Hypothalamus (tissue), 51 donors: ENCODE data around the gene KLHL29.
A peak's percentile ranks its signal among the peaks of the same experiment; 100 is the strongest.

Experiments
- DNase-seq, 51 donors: peaks; one replicate each; lab custom pipeline; 2025; lab: John Stamatoyannopoulos, UW

The KLHL29 gene

DNA sequence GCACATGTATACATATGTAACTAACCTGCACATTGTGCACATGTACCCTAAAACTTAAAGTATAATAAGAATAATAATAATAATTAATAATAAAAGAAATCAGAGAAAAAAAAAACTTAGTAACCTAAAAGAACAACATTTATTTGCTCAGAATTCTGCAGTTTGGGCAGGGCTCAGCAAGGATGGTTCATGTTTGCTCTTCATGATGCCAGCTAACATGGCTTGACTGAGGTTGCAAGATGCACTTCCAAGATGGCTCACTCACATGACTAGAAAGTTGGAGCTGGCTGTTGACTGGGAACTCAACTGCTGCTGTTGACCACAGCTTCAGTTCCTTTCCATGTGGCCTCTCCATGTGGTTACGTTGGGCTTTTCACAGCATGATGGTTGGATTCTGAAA, 56.4 kb downstream of the KLHL29 start:
- DNase-seq: no peak

DNA sequence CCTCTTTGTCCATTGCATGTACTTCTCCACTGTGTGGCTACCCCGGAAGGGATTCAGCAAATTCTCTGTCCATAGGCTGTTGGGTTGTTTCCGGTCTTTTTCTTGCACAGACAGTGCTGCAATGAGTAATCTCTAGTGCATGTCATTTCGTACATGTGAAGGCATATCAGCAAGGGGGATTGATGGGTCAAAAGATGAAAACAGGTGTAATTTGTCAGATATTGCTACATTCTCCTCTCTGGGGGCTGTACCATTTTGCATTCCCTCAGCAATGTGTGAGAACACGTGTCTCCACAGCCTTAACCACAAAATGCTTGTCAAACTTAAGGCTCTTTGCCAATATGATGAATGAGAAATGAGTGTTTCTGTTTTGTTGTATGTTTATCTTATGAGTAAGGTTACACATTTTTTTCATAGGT, 60.5 kb downstream of the KLHL29 start:
- DNase-seq: no peak

- no peak for DNase-seq
Observed at GRCh38 chr2:23446916-23447315, 61.9 kb downstream of the KLHL29 start.

DNA sequence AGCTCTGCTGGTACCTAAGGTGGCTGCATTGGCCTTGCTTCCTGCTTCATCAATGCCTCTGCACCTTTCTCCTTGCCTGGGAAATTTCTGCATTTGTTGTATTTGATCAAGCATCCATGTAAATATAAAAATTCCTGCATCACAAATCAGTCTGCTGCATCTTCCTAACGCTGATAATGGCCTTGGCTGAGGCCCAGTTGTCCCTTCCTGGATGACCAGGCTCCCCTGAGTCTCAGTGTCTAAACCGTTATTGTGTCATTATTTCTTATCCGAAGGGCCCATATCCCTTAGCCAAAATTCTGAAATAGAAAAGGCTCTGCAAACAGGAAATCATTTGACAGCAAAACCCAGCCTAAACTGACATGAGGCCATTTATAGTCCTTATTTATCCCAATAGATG, 62.4 kb downstream of the KLHL29 start:
- DNase-seq: no peak

DNA sequence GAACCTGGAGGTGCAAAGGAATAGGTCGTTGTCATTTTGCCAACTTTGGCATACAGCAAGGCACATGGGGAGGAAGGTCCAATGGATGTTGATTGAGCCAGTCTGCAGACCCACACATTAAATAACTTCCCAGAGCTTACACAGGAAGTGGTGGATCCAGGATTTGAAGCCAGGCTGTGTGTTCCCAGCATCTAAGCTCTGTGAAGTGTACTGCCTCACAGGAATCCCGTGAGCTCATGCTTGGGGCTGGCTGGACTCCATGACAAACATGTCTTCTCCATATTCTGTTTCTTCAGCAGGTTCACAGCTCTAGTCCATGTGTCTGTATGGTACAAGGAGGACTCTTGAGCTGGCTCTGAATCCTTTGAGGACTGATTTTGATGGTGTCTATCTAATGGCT, 63.9 kb downstream of the KLHL29 start:
- no peak for DNase-seq

GRCh38 chr2:23449413-23449812, 64.4 kb downstream of the KLHL29 start:
- no peak for DNase-seq

DNA sequence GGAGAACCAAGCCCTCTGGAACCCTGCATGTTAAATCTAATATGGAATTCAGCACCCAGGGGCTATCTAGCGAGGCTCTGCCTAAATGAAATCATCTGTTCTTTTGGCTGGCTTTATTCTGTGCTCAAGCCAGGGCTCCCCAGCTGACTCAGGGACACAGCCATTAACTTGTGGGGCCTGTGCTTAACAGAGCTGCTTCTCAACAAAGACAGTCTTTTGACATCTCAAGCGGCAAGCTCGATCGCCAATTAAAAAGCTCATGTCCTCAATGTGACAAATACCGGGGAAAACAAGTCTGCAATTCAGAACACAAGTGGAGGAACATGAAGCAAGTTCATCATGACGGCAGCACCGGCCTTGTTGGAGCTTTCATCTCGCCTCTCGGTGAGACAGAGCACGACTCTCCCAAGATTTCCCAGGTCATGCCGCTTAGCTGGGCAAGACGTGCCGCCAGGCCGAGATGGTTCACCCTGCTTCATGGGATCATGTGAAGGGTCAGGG, 64.9 kb downstream of the KLHL29 start:
- DNase-seq: peak in 2 of 51 donors; percentile 10 to 15

DNA sequence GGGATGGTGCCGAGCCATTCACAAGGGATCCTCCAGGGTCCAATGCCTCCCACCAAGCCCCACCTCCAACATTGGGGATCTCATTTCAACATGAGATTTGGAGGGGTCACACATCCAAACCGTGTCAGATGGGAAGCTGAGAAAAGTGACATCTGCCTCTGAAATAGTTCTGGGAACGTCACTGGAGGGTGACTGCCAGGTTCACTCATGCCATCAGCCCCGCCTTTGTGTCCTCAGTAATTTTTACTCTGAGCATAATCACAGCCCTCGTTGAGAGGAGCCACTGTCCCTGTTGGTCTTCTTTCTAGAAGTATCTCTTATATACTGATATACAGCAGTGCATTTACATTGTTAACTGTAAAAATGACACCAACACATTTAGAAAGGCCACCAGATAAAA, 67.4 kb downstream of the KLHL29 start:
- no peak for DNase-seq

GRCh38 chr2:23452853-23453420, 68.0 kb downstream of the KLHL29 start:
- DNase-seq: peak in 1 of 51 donors; percentile 10

DNA sequence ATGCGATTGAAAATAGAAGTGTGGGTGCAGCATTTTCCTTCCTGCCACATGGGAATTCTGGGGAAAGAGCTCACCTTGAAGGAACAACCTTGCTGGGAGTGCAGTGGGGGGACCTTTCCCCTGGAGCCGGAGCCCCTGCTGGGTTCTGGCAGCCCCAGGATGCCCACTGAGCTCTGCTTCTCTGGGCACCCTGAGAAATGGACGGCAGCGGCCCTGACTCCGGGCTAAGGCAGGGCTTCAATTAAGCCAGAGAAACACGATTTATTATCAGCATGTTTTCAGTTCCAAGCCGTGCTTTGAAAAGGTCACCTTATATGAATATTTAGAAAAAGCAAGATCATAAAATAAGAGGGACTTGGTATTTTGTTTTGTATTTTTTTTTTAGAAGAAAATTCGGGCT, 68.5 kb downstream of the KLHL29 start:
- DNase-seq: no peak

DNA sequence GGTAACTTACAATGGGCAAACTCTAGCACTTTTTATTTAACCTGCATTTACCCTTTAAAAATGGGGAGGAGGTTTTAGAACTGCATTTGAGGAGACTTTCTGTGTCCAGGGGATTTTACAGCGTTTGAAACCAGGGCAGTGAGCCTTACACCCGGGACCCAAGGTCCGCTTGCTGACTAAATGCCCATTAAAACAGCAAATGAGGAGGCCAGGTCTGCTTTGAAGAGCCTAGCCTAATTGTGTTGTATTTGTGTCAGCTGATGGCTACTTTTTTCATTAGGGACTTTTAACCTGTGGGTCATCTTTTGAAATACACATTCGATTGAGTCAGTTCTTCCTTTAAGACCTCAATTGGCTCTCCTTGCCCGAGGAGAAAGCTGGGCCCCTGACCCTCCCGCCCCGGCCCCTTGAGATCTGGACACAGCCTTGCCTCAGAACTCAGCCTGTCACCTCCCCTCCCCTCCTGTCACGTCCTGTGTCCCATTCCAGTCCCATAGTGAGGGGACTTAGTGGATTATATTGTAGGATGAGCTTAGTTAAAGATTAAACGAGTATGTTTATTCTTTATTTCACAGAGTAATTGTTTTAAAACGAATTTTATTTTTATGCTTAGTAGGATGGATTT, 69.0 kb downstream of the KLHL29 start:
- DNase-seq: no peak

- DNase-seq: no peak
Observed at GRCh38 chr2:23454501-23455120, 69.6 kb downstream of the KLHL29 start.

DNA sequence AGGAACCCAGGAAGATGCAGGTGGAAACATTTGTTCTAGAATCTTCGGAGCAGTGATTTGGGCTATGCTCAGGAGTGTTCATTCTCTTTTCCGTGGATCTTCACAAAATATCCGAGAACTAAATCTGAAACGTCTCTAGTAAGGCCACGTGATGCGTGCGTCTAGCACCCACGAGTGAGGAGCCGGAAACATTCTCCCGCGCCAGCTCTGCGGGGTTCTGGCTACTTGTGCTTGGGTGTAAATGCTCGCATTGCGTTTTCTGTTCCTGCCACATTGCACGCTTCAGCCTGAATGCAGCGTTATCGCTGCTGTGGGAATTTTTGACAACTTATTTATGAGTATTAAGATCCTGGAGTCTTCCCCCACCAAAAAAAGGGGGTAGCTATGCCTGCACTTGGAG, 71.4 kb downstream of the KLHL29 start:
- DNase-seq: no peak

DNA sequence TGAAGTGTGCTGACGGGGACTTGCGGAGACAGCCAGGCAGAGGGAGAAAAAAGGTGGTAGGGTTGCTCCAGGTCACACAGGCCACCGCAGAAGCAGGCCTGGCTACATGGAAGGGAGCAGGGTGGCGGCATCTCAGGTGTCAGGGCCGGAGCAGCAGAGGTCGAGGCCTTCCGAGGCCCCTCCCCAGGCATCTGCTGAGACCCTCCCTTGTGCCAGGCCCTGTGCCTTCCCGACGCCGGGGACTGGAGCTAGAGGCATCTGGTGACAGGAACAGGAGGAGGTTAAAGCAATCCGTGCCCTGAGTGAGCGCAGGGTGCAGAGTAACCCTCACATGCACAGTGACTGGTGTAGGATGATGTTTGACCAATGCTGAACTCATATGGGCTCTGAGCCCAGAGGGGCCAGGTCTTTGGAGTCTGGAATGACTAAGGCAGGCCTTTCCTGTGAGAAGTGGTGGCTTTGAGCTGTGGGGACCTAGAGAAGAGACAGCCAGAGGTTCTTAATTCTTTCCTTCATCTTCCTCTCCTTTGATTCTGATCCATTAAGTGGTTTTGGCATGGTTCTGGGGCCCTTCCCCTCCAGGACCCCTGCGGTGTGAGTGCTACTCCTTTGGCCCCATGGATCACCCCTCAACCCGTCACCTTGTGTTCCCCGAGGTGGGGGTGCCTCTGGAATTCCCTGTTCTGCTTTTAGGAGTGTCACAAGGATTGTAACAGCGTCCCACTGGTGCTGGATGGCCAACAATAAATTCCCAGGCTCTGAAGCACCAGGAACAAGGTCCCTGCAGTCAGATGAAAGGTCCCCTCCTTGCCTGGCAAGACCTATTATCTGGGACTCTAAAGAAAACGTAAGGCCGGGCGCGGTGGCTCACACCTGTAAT, 72.1 kb downstream of the KLHL29 start:
- DNase-seq: no peak

- no peak for DNase-seq
Observed at GRCh38 chr2:23457990-23458682, 73.2 kb downstream of the KLHL29 start.

- DNase-seq: no peak
Observed at GRCh38 chr2:23459032-23459431, 74.1 kb downstream of the KLHL29 start.

- DNase-seq: no peak
Observed at GRCh38 chr2:23460228-23460627, 75.2 kb downstream of the KLHL29 start.

DNA sequence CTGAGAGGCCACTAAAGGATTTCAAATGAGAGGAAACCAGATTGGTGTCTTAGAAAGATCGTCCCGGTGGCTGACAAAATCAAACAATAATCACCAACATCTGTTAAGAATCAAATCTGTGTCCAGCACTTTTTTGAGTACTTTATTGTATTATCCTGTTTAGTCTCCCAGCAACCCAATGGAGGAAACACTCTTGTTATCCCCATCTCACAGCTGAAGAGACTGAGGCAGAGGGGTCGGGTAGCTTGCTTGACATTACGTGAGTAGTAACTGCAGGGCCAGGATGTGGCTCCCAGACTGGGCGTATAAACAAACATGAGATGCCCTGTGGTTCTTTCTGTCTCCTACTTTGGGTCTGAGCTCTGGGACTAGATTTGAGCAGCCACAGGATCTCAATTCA, 76.0 kb downstream of the KLHL29 start:
- DNase-seq: no peak

GRCh38 chr2:23464156-23464555, 79.2 kb downstream of the KLHL29 start:
- DNase-seq: no peak

DNA sequence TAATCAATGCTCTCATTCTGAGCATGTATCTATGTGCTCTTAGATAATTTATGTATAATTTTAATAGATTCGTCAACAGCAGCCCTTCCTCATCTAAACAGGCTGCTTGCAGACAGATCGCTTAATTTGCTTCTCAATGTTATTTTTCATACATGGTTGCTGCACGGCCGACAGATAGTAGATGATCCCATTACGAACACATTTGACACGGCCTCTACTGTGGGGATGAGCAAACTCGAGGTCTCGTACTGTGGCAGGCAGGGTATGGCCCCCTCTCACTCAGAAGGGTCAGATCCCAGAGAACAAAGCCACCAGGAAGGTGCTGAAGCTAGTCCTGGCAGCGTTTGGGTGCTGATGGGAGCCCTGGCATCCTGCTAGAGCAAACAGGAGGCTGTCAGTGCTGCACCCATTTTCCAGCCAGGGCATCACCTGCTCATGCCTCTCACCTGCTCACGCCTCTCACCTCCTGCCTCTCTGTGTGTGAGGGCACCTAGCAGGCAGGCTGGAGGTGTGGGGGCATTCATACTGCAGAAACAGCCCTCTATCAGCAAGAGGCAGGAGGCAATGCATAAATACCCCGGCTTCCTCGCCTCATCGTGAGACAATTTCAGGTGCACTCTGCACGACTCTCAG, 80.0 kb downstream of the KLHL29 start:
- no peak for DNase-seq
